ENCODE results near the gene ITGA11.
"Not testable (repeated sequence)": the region's sequence is repeated elsewhere in the genome, so short reads cannot be mapped to it uniquely, and the experiment has no call there.

Gene ITGA11

GRCh38 chr15:68410466-68411342 lies 21.3 kb downstream of the ITGA11 start:
- peak; percentile 67 for DNase-seq

DNA sequence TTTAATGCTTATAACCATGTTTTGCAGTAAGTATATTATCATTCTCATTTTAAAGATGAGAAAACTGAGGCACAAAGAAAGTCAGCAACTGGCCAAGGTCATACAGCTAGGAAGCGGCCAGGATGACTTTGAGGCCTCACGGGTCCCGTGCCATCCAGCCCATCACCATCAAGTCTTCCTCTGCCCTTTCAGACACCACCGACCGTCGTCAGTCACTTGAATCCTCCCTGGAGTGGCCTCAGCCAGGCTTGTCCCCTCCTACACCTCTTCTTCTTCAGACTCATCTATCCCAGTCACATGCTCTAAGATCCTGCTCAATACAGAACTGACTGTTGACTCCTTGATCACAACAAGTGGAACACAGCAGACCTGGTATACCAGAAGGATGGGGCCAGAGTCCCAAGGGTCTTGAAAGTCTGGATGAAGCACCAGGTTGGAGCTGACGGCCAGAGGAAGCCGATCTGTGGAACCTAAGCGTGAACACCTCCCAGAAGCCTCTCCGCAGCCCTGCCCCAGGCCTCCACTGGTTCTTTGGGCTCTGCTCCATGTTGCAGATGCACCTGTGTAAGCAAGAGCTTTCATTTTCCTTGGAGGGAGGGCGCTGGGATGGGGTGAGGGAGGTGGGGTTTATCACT lies 22.1 kb downstream of the ITGA11 start:
- no peak for DNase-seq

- no peak for DNase-seq
Observed at GRCh38 chr15:68408971-68409370, 23.0 kb downstream of the ITGA11 start.

DNA sequence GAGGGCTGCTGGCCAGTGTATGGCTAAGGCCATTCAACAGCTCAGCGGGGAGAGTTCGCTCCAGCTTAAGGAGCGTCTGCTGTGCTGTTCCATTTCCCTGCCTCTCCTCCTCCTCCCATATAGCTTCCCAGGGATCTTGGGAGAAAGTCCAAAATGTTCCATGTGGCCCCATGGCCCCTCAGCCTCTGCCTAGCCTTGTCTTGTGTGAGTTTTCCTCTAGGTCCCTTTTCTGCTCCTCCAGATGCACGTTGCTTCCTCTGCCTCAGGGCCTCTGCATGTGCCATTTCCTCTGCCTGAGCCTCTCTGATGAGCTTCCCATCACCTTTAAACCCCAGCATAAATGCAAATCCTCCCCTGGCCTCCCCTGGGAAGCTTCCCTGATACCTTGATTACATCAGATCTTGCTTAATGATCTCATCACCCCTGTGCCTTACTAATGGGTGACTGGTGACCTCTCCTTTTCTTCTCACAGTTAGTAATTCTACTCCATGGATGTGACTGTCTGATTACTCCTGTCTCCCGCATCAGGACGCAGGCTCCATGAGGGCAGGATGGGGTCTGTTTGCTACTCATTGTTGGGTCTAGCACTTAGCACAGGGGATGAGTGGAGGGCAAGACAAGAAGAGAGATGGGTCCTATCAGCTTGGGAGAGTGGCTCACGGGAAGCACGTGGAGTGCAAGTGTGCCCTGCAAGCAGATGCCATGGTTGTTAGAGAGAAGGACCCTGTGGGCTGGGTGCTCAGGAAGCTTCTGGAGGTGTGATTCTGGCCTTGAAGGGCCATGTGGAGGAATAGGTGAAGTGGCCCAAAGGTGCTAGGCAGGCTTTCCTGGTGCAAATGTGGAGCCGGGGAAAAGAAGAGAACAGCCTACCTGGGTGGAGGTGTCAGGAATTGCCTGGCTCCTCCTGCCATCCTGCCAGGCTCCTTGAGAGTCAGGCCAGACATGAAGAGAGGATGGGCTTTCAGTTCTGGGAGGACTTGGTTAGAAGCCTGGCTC lies 23.8 kb downstream of the ITGA11 start:
- no peak for DNase-seq

GRCh38 chr15:68407141-68407885 lies 24.6 kb downstream of the ITGA11 start:
- DNase-seq: no peak

GRCh38 chr15:68405378-68406250 lies 26.3 kb downstream of the ITGA11 start:
- no peak for DNase-seq

GRCh38 chr15:68404056-68404798 lies 27.7 kb downstream of the ITGA11 start:
- DNase-seq: no peak

DNA sequence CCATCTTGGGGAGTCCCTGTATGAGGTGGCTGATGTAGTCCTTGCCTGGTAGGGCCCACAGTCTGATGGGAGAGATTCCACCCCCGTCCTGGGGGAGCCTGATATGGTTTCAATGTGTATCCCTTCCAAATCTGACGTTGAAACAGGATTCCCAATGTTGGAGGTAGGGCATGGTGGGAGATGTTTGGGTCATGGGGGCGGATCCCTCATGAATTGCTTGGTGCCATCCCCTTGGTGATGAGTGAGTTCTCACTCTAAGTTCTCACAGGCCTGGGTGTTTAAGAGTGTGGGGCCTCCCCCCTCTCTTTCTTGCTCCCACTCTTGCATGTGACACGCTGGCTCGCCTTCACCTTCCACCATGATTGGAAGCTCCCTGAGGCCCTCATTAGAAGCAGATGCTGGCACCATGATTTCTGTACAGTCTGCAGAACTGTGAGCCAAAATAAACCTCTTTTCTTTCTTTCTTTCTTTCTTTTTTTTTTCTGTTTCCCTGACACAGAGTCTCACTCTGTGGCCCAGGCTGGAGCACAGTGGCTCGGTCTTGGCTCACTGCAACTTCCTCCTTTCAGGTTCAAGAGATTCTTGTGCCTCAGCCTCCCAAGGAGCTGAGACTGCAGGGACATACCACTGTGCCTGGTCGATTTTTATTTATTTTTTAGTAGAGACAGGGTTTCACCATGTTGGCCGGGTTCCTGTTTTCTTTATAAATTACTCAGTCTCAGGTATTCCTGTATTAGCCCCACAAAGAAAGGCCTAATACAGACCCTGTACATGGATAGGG lies 28.6 kb downstream of the ITGA11 start:
- no peak for DNase-seq

DNA sequence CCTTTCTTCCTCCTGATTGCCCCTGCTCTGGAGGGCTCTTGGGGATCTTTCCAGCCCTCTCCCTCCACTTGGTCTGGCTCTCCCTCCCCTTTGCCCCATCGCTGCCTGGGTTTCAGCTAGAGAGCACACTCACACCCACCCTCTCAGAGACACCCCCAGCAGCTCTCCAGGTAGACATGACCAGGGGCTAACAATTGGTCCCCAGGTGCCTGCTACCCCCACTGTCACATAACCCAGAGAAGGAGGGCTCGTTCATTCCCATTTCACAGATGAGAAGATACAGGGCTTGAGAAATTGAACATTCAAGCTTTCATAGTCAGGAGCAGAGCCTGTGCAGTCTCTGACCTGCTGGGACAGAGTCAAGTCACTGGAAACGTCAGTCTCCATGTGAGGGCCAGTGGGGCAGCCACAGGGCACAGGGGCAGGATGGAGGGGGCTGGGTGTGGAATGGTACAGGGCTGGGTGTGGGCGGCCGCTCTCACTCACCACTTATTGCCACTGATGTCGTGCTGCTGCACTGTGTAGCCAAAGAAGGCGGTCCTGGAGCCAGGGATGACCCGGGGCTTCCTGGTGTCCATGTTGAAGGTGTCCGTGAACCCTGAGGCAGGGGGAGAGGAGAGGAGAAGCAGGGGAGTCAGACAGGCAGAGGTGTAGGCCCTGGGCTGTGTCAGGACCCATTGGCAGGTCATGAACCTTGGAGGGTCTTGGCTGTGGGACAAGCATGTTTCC lies 29.4 kb downstream of the ITGA11 start:
- no peak for DNase-seq

GRCh38 chr15:68401496-68402431 lies 30.2 kb downstream of the ITGA11 start:
- no peak for DNase-seq

- no peak for DNase-seq
Observed at GRCh38 chr15:68400066-68400456, 31.9 kb downstream of the ITGA11 start.

GRCh38 chr15:68399096-68400065 lies 32.6 kb downstream of the ITGA11 start:
- no peak for DNase-seq

DNA sequence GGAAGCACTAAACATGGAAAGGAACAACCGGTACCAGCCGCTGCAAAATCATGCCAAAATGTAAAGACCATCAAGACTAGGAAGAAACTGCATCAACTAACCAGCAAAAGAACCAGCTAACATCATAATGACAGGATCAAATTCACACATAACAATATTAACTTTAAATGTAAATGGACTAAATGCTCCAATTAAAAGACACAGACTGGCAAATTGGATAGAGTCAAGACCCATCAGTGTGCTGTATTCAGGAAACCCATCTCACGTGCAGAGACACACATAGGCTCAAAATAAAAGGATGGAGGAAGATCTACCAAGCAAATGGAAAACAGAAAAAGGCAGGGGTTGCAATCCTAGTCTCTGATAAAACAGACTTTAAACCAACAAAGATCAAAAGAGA lies 34.0 kb downstream of the ITGA11 start:
- not testable (repeated sequence) for DNase-seq

- DNase-seq: no peak
Observed at GRCh38 chr15:68396068-68396467, 35.9 kb downstream of the ITGA11 start.

DNA sequence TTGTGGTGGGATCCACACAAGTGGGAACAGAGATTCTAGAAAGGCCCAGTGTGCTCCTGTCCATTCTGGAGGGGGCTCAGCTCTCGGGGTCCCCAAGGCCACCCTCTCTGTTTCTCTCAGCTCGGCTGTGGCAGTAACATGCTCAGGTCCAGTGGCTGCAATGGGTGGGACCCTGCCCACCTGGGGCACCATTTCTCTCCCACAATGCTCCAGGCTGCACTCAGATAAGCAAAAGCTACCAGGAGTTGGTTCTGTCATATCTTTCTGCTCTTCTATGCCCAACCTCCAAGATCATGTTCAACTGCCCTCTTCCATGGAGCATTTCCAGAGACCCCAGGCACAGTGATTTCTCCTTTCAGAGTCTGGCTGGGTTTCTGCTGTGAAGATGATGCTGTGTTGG lies 40.8 kb downstream of the ITGA11 start:
- DNase-seq: no peak

DNA sequence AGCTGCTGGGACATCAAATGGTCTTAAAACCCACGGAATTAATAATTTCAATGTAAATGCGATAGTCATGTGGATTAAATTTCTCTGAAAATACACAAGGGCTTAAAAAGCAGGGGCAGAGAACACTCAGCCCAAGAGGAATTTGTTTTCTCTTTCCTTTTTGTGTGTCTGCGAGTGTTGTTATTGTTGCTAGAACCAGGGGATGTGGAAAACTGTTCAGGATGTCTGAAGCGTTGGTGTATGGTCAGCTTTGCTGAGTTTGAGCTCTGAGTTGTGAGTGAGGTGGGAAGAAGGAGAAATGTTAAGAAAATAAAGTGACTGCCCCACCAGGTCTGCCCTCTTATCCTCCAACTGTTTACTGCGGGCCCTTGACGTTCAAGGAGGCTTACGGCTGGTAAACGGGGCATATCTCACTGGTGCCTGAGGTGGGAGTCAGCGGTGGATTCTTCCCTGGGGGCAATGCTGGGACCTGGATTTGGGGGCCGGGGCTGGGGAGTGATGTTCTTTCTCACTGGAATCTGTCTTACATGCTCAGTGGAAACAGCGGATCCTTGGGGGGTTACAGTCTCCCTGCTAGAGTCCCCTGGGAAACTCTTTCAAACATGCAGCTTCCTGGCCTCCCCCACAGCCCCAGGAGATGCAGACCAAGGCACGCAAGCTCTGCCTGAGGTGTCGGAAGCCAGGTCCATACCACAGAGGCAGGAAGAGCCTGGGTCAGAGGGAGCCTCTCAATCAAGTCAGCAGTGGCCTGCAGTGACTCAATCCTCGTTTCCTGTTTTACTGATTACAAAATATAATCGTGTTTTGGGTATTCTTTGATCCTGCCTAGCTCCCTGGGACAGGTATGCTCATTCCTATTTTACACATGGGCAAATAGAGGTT lies 41.8 kb downstream of the ITGA11 start:
- DNase-seq: no peak

Measured in NCI-H82 (cell line).